CD4-positive, alpha-beta T cell (primary cell): ENCODE measurements around the gene DAAM1. TPM values are rescaled to one million over a fixed set of nuclear protein-coding genes. Genes with fewer than 3 reads are reported as not detected.

Source experiments
- ATAC-seq: fragments of 200-7000 bp; cut with Tn5 transposase; one replicate; pipeline ENCODE4 v1.10.0; 2022; ENCODE audit warnings: mild to moderate bottlenecking; ENCODE audit not compliant: poor library complexity
- CTCF ChIA-PET: fragments of 350-600 bp; sonication (Branson Sonifier 250); formaldehyde crosslinking; loops from one replicate; lab custom pipeline; 2021; ENCODE audit warnings: antibody characterized with exemption, inconsistent platforms; lab: Charles Lee
- POLR2A ChIA-PET: fragments of 350-600 bp; sonication (Branson Sonifier 250); formaldehyde crosslinking; loops from one replicate; lab custom pipeline; 2021; ENCODE audit warnings: antibody characterized with exemption, inconsistent platforms; lab: Charles Lee
- DNase-seq, 14 experiments: peaks; one replicate each; pipeline ENCODE4 v3.0.0-alpha.2; 2013 to 2020; ENCODE audit warnings: mixed read lengths in 2 of 14
- H3K27ac ChIP-seq, 2 donors: one replicate each; pipeline versions ENCODE4 v1.5.1 to v1.7.0; 2013; ENCODE audit warnings: low read length in 2 of 2, low read depth in 1 of 2, mild to moderate bottlenecking in 1 of 2
- H3K27me3 ChIP-seq, 2 experiments: 1 replicate in 1 of 2; 2 replicates in 1 of 2; pipeline versions ENCODE4 v1.6.1 to v1.7.0; 2013; ENCODE audit warnings: low read length in 2 of 2, control low read depth in 1 of 2, mild to moderate bottlenecking in 1 of 2, moderate library complexity in 1 of 2; ENCODE audit not compliant: insufficient read depth in 2 of 2, control insufficient read depth in 1 of 2
- H3K36me3 ChIP-seq: one replicate; pipeline ENCODE4 v1.6.1; 2013; ENCODE audit warnings: low read length, control low read depth; ENCODE audit not compliant: insufficient read depth
- H3K4me1 ChIP-seq: one replicate; pipeline ENCODE4 v1.6.1; 2013; ENCODE audit warnings: low read length, control low read depth; ENCODE audit not compliant: insufficient read depth
- H3K4me3 ChIP-seq: one replicate; pipeline ENCODE4 v1.5.1; 2013; ENCODE audit warnings: mild to moderate bottlenecking, low read length, moderate library complexity
- H3K9me3 ChIP-seq, 2 experiments: 1 replicate in 1 of 2; 2 replicates in 1 of 2; pipeline versions ENCODE4 v1.6.1 to v1.7.0; 2013; ENCODE audit warnings: low read length in 2 of 2, mild to moderate bottlenecking in 2 of 2, control low read depth in 1 of 2, moderate library complexity in 1 of 2; ENCODE audit not compliant: control insufficient read depth in 1 of 2, insufficient read depth in 1 of 2
- H3K27ac Mint-ChIP-seq: one replicate; pipeline ENCODE4 v1.8.0; 2020; ENCODE audit warnings: mixed read lengths
- H3K27me3 Mint-ChIP-seq: one replicate; pipeline ENCODE4 v1.8.0; 2021; ENCODE audit warnings: mixed read lengths
- H3K36me3 Mint-ChIP-seq: one replicate; pipeline ENCODE4 v1.8.0; 2021; ENCODE audit warnings: low read depth, mixed read lengths
- H3K4me1 Mint-ChIP-seq: one replicate; pipeline ENCODE4 v1.8.0; 2021; ENCODE audit warnings: low read depth, mixed read lengths
- H3K4me3 Mint-ChIP-seq: one replicate; pipeline ENCODE4 v1.8.0; 2020; ENCODE audit warnings: mild to moderate bottlenecking, mixed read lengths
- H3K9me3 Mint-ChIP-seq: one replicate; pipeline ENCODE4 v1.8.0; 2020; ENCODE audit warnings: mixed read lengths
- intact Hi-C, 2 experiments: fragments of 100-400 bp; cut with DNase I in 1 of 2; cut with micrococcal nuclease in 1 of 2; formaldehyde crosslinking; loops; one replicate each; pipeline versions ENCODE4 v1.15.1 to v1.9.0; 2023 to 2025; cut with DNase I, micrococcal nuclease
- total RNA-seq, 174 experiments: library from RNA in 2 of 174; stranded (reverse) in 2 of 174; gene quantifications; one replicate each; pipeline ENCODE4 v1.2.3 and lab custom pipeline; 2021 to 2026
- TF ChIP-seq, protein P1 (sequence below): fragments of 200-600 bp; IDR thresholded peaks from one replicate; pipeline ENCODE4 v1.8.0; 2022; ENCODE audit warnings: antibody characterized with exemption, mild to moderate bottlenecking

DAAM1 gene
- total RNA-seq, 2 experiments from 2014 or later: 7.4 to 8.8 TPM

GRCh38 chr14:59374048-59374447 lies 185.6 kb downstream of the DAAM1 start:
- no peak overlapping the region for H3K27ac ChIP-seq
- no peaks in the 10 kb centered on the region for H3K9me3 Mint-ChIP-seq
- no peak overlapping the region for H3K4me3 Mint-ChIP-seq
- H3K9me3 ChIP-seq: no peaks in the 10 kb centered on the region
- no peak overlapping the region for H3K4me3 ChIP-seq
- H3K36me3 Mint-ChIP-seq: peaks cover 2% of the 10 kb centered on the region
- ChIA-PET CTCF (no interaction called here), POLR2A (no interaction called here)
- TF ChIP-seq, protein P1, sequence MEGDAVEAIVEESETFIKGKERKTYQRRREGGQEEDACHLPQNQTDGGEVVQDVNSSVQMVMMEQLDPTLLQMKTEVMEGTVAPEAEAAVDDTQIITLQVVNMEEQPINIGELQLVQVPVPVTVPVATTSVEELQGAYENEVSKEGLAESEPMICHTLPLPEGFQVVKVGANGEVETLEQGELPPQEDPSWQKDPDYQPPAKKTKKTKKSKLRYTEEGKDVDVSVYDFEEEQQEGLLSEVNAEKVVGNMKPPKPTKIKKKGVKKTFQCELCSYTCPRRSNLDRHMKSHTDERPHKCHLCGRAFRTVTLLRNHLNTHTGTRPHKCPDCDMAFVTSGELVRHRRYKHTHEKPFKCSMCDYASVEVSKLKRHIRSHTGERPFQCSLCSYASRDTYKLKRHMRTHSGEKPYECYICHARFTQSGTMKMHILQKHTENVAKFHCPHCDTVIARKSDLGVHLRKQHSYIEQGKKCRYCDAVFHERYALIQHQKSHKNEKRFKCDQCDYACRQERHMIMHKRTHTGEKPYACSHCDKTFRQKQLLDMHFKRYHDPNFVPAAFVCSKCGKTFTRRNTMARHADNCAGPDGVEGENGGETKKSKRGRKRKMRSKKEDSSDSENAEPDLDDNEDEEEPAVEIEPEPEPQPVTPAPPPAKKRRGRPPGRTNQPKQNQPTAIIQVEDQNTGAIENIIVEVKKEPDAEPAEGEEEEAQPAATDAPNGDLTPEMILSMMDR: no peak
- intact Hi-C loops: no loop called here
- no peaks in the 10 kb centered on the region for H3K27me3 ChIP-seq
- H3K27ac Mint-ChIP-seq: no peak overlapping the region
- no peaks in the 10 kb centered on the region for H3K27me3 Mint-ChIP-seq
- DNase-seq (no peak), ATAC-seq (no peak)
- H3K36me3 ChIP-seq: no peaks in the 10 kb centered on the region
- no peaks in the 10 kb centered on the region for H3K4me1 ChIP-seq
- H3K4me1 Mint-ChIP-seq: no peaks in the 10 kb centered on the region

GRCh38 chr14:59376686-59377085 lies 188.2 kb downstream of the DAAM1 start:
- H3K27me3 Mint-ChIP-seq: no peaks in the 10 kb centered on the region
- H3K27ac Mint-ChIP-seq: no peak overlapping the region
- no peak overlapping the region for H3K27ac ChIP-seq
- no peak for DNase-seq
- H3K4me3 ChIP-seq: no peak overlapping the region
- TF ChIP-seq, protein P1: no peak
- POLR2A ChIA-PET: no interaction called here
- H3K9me3 ChIP-seq: peaks cover 0 to 3% of the 10 kb centered on the region in 2 experiments
- H3K4me3 Mint-ChIP-seq: no peak overlapping the region
- H3K4me1 ChIP-seq: no peaks in the 10 kb centered on the region
- intact Hi-C loops: no loop called here
- H3K4me1 Mint-ChIP-seq: no peaks in the 10 kb centered on the region
- H3K36me3 ChIP-seq: no peaks in the 10 kb centered on the region
- no peak for ATAC-seq
- no peaks in the 10 kb centered on the region for H3K9me3 Mint-ChIP-seq
- H3K27me3 ChIP-seq: peaks cover 0 to 3% of the 10 kb centered on the region in 2 experiments
- H3K36me3 Mint-ChIP-seq: no peaks in the 10 kb centered on the region
- CTCF ChIA-PET: no interaction called here

DNA sequence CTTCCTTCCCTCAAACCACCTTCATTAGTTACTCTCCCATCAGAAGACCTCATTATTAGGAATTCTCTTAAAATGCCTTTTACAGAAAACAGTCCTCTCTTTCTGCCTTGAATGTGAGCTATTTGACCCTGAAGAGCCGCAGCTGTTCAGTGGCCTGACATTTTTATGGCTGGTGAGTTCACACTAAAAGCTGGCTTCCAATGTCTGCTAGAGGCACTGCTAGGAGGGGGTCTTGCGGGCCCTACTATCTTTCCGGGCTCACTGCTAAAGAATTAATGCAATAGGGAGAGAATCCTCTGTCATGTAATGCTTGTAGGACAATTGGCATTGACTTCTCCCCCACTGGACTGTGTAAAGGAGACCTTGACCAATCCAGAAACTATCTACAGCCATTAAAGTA lies 189.0 kb downstream of the DAAM1 start:
- ATAC-seq (no peak), DNase-seq (no peak)
- Mint-ChIP-seq H3K36me3 (no peaks in the 10 kb centered on the region), H3K4me3 (no peak overlapping the region), H3K27ac (no peak overlapping the region), H3K4me1 (no peaks in the 10 kb centered on the region), H3K27me3 (no peaks in the 10 kb centered on the region), H3K9me3 (no peaks in the 10 kb centered on the region)
- ChIA-PET POLR2A (no interaction called here), CTCF (no interaction called here)
- Histone ChIP-seq H3K27ac (no peak overlapping the region), H3K27me3 (peaks cover 0 to 3% of the 10 kb centered on the region in 2 experiments), H3K9me3 (peaks cover 0 to 4% of the 10 kb centered on the region in 2 experiments), H3K36me3 (no peaks in the 10 kb centered on the region), H3K4me3 (no peak overlapping the region), H3K4me1 (no peaks in the 10 kb centered on the region)
- TF ChIP-seq, protein P1: no peak
- intact Hi-C loops: no loop called here
